Right forelimb (tissue), 1 donor: ENCODE results near the gene HHIPL1.

Experiments
- DNase-seq: peaks from one replicate; pipeline ENCODE4 v3.0.0-alpha.2; 2018

Gene HHIPL1

GRCh38 chr14:99662846-99663245 is 17.9 kb downstream of the HHIPL1 start:
- DNase-seq = no peak

- DNase-seq = no peak
Observed at GRCh38 chr14:99663386-99664057, 18.6 kb downstream of the HHIPL1 start.

GRCh38 chr14:99664058-99664936 is 19.4 kb downstream of the HHIPL1 start:
- DNase-seq = no peak

GRCh38 chr14:99664937-99665273 is 20.0 kb downstream of the HHIPL1 start:
- no peak for DNase-seq

- no peak for DNase-seq
Observed at GRCh38 chr14:99666533-99666932, 21.6 kb downstream of the HHIPL1 start.

- no peak for DNase-seq
Observed at GRCh38 chr14:99667045-99667444, 22.1 kb downstream of the HHIPL1 start.

GRCh38 chr14:99667821-99668220 is 22.9 kb downstream of the HHIPL1 start:
- no peak for DNase-seq

GRCh38 chr14:99668307-99669295 is 23.7 kb downstream of the HHIPL1 start:
- no peak for DNase-seq

- DNase-seq = no peak
Observed at GRCh38 chr14:99670361-99671234, 25.7 kb downstream of the HHIPL1 start.

GRCh38 chr14:99671235-99672224 is 26.6 kb downstream of the HHIPL1 start:
- no peak for DNase-seq

- DNase-seq = no peak
Observed at GRCh38 chr14:99672506-99673304, 27.8 kb downstream of the HHIPL1 start.

GRCh38 chr14:99673305-99674063 is 28.6 kb downstream of the HHIPL1 start:
- DNase-seq = no peak

GRCh38 chr14:99674064-99674650 is 29.2 kb downstream of the HHIPL1 start:
- no peak for DNase-seq

- DNase-seq = no peak
Observed at GRCh38 chr14:99674776-99675381, 29.9 kb downstream of the HHIPL1 start.

GRCh38 chr14:99675382-99675835 is 30.5 kb downstream of the HHIPL1 start:
- DNase-seq = no peak

- DNase-seq = no peak
Observed at GRCh38 chr14:99675951-99676350, 31.0 kb downstream of the HHIPL1 start.

- DNase-seq = no peak
Observed at GRCh38 chr14:99676657-99677056, 31.7 kb downstream of the HHIPL1 start.
